GM19324 (cell line): ENCODE measurements around the gene TRIM29.

ENCODE experiments used
- ATAC-seq: cut with Tn5 transposase; IDR thresholded peaks from one replicate; pipeline ENCODE4 v1.9.1; 2021; ENCODE audit warnings: mild to moderate bottlenecking, moderate library complexity; ENCODE audit not compliant: unreplicated experiment, low FRiP score

Gene TRIM29

DNA sequence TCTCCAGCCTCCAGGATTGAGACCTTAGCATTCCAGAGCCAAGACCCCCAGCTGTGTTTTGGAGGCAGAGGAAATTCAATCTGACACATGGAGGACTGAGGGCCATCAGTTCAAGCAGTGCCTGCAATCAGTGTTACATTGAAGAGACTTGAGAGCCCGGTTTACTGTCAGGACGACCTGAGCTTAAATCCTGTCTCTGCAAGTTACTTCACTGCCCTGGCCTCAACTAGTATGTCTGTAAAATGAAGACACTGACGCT is 35.1 kb downstream of the TRIM29 start:
- ATAC-seq: no peak

- no peak for ATAC-seq
These were observed 35.7 kb downstream of the TRIM29 start for GRCh38 chr11:120102050-120102863.

GRCh38 chr11:120098503-120099020 is 39.4 kb downstream of the TRIM29 start:
- no peak for ATAC-seq

GRCh38 chr11:120097721-120098385 is 40.1 kb downstream of the TRIM29 start:
- no peak for ATAC-seq

DNA sequence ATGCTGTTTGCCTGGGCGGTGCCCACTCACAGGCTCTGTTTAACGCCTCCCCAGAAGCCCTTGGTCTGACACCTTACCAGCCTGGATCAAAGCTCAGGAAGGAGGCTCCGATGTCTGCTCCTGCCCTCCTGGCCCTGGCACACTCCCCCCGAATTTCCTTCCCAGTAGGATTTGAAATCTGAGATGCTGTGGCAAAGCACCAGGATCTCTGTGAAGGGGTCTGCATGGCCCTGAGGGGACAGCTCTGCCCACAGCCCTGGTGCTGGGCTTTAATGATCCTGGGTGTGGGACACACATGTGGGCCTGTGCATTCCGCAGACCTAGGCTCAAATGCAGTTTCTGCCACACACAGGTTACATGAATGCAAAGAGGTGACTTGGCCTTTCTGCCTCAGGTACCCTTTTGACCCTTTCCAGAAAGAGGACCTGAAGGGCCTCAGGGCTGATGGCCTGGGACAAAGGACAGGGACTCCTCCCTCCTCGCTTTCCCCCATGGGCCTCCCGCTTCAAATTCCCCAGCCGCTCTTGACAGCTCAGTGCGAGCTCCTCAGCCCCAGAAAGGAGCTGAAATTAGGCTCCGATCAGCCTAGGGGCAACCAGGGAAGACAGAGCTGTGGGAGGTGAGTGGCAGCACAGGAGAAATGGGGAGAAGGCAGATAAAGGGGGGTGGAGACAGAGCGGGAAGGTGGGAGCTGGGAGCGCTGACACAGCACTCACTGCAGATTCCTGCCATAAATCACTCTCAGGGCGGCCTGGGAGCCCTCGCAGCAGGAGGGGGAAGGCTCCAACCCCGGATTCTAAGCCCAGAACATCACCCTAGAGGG is 41.3 kb downstream of the TRIM29 start:
- no peak for ATAC-seq

DNA sequence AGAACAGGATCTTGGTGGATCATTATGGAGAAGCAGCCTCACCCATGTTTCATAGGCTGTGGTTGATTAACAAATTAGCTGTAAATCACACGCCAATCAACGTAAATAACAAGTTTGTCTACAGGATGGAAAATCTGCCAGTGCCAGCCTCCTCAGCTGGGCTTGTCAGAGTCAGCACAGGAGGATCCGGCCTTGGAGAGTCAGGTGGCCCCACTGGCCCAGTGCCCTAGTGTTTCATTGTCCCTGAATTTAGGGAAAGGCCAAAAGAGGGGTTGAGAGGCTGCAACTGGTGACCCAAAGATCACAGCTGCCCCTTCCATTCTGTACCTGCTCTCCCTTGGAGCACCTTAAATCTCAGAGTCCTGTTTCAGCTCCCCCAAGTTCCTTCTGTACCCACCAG is 42.4 kb downstream of the TRIM29 start:
- ATAC-seq: no peak

- ATAC-seq: no peak
These were observed 46.2 kb downstream of the TRIM29 start for GRCh38 chr11:120091701-120092100.

DNA sequence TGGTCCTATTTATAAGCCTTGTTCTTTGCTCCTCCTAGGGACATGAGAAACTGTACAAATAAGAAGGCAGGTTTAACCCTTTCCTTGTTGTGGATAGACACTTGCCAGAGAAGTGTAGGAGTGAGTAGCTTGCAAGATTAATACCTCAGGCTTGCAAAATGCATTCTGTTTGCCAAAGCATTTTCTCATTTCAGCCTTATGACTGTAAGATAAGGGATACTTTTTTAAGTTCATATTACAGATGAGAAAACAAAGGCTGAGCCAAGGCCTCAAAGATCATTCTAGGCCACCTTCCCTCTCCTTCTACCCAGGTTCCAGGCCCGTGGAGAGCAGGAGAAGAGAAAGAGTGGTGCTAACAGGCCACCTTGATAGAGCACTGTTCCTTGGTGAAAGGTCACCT is 46.8 kb downstream of the TRIM29 start:
- ATAC-seq: no peak

- ATAC-seq: no peak
These were observed 47.5 kb downstream of the TRIM29 start for GRCh38 chr11:120090411-120090810.

GRCh38 chr11:120089036-120090001 is 48.6 kb downstream of the TRIM29 start:
- no peak for ATAC-seq

GRCh38 chr11:120088056-120088455 is 49.9 kb downstream of the TRIM29 start:
- ATAC-seq: no peak

- ATAC-seq: no peak
These were observed 51.3 kb downstream of the TRIM29 start for GRCh38 chr11:120086651-120087050.

DNA sequence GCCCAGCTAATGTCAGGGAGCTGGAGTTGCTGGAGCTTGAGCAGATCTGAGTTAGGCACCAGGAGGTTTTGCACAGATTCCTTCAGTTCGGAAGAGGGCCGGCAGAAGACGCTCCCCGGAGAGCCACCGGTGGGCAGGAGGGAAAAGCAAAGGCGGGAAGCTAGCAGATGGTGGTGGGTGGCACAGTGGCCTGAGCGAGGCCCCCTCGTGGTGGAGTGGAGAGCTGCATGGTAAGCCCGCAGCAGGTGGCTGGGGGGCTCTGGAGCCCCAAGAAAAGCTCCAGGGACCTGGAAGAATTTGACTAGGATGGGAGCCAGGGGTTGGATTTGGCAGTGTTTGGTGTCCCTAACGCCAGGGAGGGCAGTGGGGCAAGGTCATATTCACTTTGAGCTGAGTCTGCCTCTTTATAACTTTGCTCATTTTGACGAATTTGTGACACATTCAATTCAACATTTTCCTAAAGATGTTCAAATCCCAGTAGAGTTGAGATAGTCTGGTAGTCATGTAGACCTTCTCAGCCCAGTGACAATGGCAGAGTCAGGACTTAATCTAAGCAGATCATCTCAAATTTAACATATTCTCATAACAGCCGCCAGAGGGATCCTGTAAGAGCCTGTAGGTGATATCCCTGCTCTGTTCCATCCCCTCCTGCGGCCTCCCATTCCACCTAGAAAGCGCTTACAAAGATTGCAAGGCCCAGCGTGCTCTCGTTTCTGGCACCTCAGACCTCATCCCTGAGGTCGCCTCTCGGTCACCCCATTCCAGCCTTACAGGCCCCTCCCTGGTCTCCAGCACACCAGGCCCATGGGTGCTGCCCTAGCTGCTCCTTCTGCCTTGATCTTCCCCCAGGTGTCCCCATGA is 57.9 kb downstream of the TRIM29 start:
- no peak for ATAC-seq

DNA sequence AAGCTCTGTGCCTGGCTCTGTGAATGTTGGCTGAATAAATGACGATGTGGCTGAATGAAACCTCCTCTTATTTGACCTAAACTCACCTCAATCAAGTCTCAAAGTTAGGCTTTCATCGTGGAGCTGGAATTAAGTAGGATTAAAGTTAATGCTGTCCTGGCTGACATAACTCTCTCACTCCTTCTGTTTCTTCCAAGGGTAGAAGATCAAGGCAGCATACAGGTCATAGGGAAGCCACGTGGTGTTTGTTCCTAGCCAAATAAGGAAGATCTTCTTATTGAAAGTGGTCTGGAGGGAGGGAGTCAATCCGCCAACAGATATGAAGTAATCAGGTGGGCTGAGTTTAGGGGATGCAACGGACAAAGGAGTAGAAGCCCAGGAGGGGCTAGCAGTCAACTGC is 59.5 kb downstream of the TRIM29 start:
- ATAC-seq: no peak

- no peak for ATAC-seq
These were observed 63.8 kb downstream of the TRIM29 start for GRCh38 chr11:120074076-120074475.

- ATAC-seq: no peak
These were observed 64.7 kb downstream of the TRIM29 start for GRCh38 chr11:120073196-120073595.

DNA sequence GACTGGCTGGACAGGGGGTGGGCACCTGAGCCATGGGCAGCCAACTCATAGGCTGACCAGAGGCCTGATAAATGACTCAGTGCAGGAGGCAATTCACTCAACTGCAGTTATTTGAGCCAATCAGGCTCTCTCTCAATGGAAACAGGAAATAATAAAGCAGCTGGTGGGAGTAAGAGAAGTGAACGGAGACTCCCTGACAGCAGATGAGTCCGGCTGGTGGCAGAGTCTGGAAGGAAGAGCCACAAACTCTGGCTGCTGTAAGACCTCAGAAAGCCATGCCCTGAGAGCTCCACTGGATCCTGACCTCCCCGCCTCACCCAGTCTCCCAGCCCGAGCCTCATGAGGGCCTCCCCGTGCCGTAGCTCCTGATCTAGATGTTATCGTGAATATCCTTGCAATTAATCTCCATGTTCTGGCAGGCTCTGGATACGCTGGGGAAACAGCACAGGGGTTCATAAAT is 69.8 kb downstream of the TRIM29 start:
- ATAC-seq: no peak

DNA sequence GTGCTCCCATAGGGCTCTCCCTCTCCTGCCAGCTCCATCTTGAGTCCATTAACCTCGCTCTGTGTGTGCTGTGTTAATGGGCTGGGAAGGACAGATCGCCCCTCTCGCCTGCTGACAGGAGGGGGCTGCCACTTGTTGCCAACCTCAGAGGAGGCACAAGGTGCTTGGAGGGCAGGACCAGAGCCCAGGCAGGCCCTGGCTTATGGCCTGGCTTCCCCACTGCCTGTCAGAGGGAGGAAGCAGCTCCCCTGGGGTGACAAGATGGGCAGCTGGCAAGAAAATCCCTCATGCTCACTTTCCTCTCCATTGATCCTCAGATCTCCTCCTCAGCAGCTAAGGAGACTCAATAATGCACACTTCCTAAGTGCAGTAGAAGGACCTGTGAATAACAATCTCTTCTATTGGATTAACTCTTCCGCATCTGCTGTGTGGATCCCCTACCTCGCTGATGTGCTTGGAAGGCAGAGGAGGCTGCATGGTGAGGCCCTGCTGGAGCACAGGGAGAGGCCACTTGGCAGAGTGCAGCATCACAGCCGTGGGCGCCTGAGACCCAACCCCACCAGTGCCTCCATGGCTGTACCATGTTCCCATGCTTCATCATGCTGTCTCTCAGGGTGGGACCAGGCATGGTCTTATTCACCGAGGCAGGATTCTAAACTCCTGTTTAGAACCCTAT is 70.3 kb downstream of the TRIM29 start:
- no peak for ATAC-seq
